ENCODE data around the gene CAAP1.
A peak's percentile ranks its signal among the peaks of the same experiment; 100 is the strongest.
"Not testable (repeated sequence)": the region's sequence is repeated elsewhere in the genome, so short reads cannot be mapped to it uniquely, and the experiment has no call there.

The CAAP1 gene

GRCh38 chr9:26828391-26828955, 64.1 kb downstream of the CAAP1 start:
- not testable (repeated sequence) for DNase-seq (ENCODE audit: low read depth)

GRCh38 chr9:26814799-26815198, 77.8 kb downstream of the CAAP1 start:
- DNase-seq (ENCODE audit: low read depth), result no peak

- no peak for DNase-seq (ENCODE audit: low read depth)
Observed at GRCh38 chr9:26813247-26813646, 79.4 kb downstream of the CAAP1 start.

GRCh38 chr9:26812217-26812616, 80.4 kb downstream of the CAAP1 start:
- DNase-seq (ENCODE audit: low read depth), result no peak

GRCh38 chr9:26811106-26811505, 81.5 kb downstream of the CAAP1 start:
- DNase-seq (ENCODE audit: low read depth), result no peak

- DNase-seq (ENCODE audit: low read depth), result peak; percentile 44
Observed at GRCh38 chr9:26809795-26810194, 82.8 kb downstream of the CAAP1 start.

GRCh38 chr9:26807161-26807560, 85.4 kb downstream of the CAAP1 start:
- no peak for DNase-seq (ENCODE audit: low read depth)

GRCh38 chr9:26802921-26803320, 89.7 kb downstream of the CAAP1 start:
- no peak for DNase-seq (ENCODE audit: low read depth)

GRCh38 chr9:26801772-26802171, 90.8 kb downstream of the CAAP1 start:
- DNase-seq (ENCODE audit: low read depth), result no peak

GRCh38 chr9:26800322-26800721, 92.3 kb downstream of the CAAP1 start:
- DNase-seq (ENCODE audit: low read depth), result no peak

- no peak for DNase-seq (ENCODE audit: low read depth)
Observed at GRCh38 chr9:26791274-26791673, 101.3 kb downstream of the CAAP1 start.

All from amniotic epithelial cell (primary cell).